ENCODE measurements around the gene TUT1. TPM values are rescaled to one million over a fixed set of nuclear protein-coding genes. Genes with fewer than 3 reads are reported as not detected.

Gene TUT1
- total RNA-seq, 1 donor from 2014 or later: 38.7 TPM

- Mint-ChIP-seq H3K9me3 (no peaks in the 10 kb centered on the region), H3K4me3 (peak overlapping the region; percentile 96), H3K36me3 (ENCODE audit: low read depth) (peaks cover 21% of the 10 kb centered on the region), H3K27ac (peak overlapping the region; percentile 97), H3K4me1 (ENCODE audit: low read depth) (peaks cover 32% of the 10 kb centered on the region), H3K27me3 (ENCODE audit: insufficient read depth) (no peaks in the 10 kb centered on the region)
- DNase-seq (ENCODE audit: low spot score): no peak
- intact Hi-C loops (cut with micrococcal nuclease): loop anchor here (1.0 to 5.0 kb wide), 6 partner anchors 10 to 140 kb away; partner anchors contain the start of genes C11orf98, CSKMT, GANAB and INTS5
Measured at GRCh38 chr11:62611705-62612365, 20.5 kb upstream of the TUT1 start.

- Mint-ChIP-seq H3K27ac (peak overlapping the region; percentile 97), H3K4me1 (ENCODE audit: low read depth) (peaks cover 32% of the 10 kb centered on the region), H3K27me3 (ENCODE audit: insufficient read depth) (no peaks in the 10 kb centered on the region), H3K4me3 (peak overlapping the region; percentile 96), H3K9me3 (no peaks in the 10 kb centered on the region), H3K36me3 (ENCODE audit: low read depth) (peaks cover 16% of the 10 kb centered on the region)
- intact Hi-C loops (cut with micrococcal nuclease): loop anchor here (5.0 kb wide), 1 partner anchor 141 kb away; the partner anchor contains the start of gene ZBTB3
- DNase-seq (ENCODE audit: low spot score): no peak
Measured at GRCh38 chr11:62610814-62611704, 19.7 kb upstream of the TUT1 start.

- no peaks in the 10 kb centered on the region for H3K9me3 Mint-ChIP-seq
- H3K27ac Mint-ChIP-seq: peak overlapping the region; percentile 88
- DNase-seq (ENCODE audit: low spot score): no peak
- intact Hi-C loops (cut with micrococcal nuclease): loop anchor here (5.0 kb wide), 1 partner anchor 142 kb away; the partner anchor contains the start of gene ZBTB3
- peaks cover 32% of the 10 kb centered on the region for H3K4me1 Mint-ChIP-seq (ENCODE audit: low read depth)
- H3K27me3 Mint-ChIP-seq (ENCODE audit: insufficient read depth): no peaks in the 10 kb centered on the region
- H3K36me3 Mint-ChIP-seq (ENCODE audit: low read depth): peaks cover 16% of the 10 kb centered on the region
- peak overlapping the region; percentile 96 for H3K4me3 Mint-ChIP-seq
Measured at GRCh38 chr11:62610403-62610802, 19.1 kb upstream of the TUT1 start.

DNA sequence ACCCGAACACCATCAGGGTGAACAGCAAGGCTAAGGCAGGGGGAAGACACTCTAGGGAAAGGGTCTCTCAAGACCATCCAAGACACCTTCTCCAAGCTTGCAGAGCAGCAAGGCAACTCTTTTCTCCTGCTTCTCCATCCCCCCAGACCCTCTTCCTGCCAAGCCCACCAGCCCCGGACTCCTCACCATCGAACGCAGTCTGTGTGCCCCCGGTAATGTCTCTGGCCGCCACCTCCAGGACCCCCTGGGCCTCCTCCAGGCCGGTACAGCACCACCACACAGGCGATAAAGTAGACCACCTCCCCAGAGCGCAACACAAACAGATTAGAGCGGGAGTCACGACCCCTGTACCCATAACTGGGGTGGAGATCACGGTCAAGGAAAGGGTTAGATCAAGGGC lies 17.5 kb upstream of the TUT1 start:
- peak overlapping the region; percentile 32 for H3K4me3 Mint-ChIP-seq
- intact Hi-C loops (cut with micrococcal nuclease): no loop called here
- peaks cover 24% of the 10 kb centered on the region for H3K36me3 Mint-ChIP-seq (ENCODE audit: low read depth)
- peaks cover 26% of the 10 kb centered on the region for H3K4me1 Mint-ChIP-seq (ENCODE audit: low read depth)
- DNase-seq (ENCODE audit: low spot score): no peak
- no peaks in the 10 kb centered on the region for H3K9me3 Mint-ChIP-seq
- H3K27ac Mint-ChIP-seq: peak overlapping the region; percentile 1
- H3K27me3 Mint-ChIP-seq (ENCODE audit: insufficient read depth): no peaks in the 10 kb centered on the region

GRCh38 chr11:62607714-62608113 lies 16.4 kb upstream of the TUT1 start:
- Mint-ChIP-seq H3K4me3 (no peak overlapping the region), H3K4me1 (ENCODE audit: low read depth) (peaks cover 34% of the 10 kb centered on the region), H3K9me3 (no peaks in the 10 kb centered on the region), H3K36me3 (ENCODE audit: low read depth) (peaks cover 34% of the 10 kb centered on the region), H3K27me3 (ENCODE audit: insufficient read depth) (no peaks in the 10 kb centered on the region), H3K27ac (no peak overlapping the region)
- intact Hi-C loops (cut with micrococcal nuclease): no loop called here
- no peak for DNase-seq (ENCODE audit: low spot score)

DNA sequence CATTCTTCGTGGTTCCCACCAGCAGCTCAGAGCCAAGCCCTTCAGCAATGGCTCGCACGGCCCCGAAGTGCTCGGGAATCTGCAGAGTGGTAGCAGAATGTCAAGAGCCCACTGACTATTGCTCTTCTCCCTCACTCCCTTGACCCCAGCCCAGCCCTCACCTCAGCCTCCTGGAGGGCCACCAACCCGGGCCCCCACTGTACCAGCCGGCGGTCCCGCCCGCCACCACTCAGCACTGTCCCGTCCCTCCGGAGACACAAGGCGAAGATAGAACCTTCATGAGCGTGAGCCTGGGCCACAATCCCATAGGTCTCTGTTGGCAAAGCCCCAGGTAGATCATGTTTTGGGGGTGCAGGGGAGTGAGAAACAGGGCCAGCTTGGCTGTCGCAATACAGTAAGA lies 14.6 kb upstream of the TUT1 start:
- Mint-ChIP-seq H3K9me3 (no peaks in the 10 kb centered on the region), H3K27ac (no peak overlapping the region), H3K36me3 (ENCODE audit: low read depth) (peaks cover 40% of the 10 kb centered on the region), H3K27me3 (ENCODE audit: insufficient read depth) (no peaks in the 10 kb centered on the region), H3K4me3 (no peak overlapping the region), H3K4me1 (ENCODE audit: low read depth) (peaks cover 39% of the 10 kb centered on the region)
- DNase-seq (ENCODE audit: low spot score): no peak
- intact Hi-C loops (cut with micrococcal nuclease): no loop called here

- H3K9me3 Mint-ChIP-seq: no peaks in the 10 kb centered on the region
- H3K4me1 Mint-ChIP-seq (ENCODE audit: low read depth): peaks cover 37% of the 10 kb centered on the region
- no peak overlapping the region for H3K27ac Mint-ChIP-seq
Measured at GRCh38 chr11:62605467-62605866, 14.1 kb upstream of the TUT1 start.

GRCh38 chr11:62604460-62605120 lies 13.3 kb upstream of the TUT1 start:
- H3K4me3 Mint-ChIP-seq: no peak overlapping the region
- H3K9me3 Mint-ChIP-seq: no peaks in the 10 kb centered on the region
- H3K27ac Mint-ChIP-seq: no peak overlapping the region
- intact Hi-C loops (cut with micrococcal nuclease): no loop called here
- peaks cover 47% of the 10 kb centered on the region for H3K36me3 Mint-ChIP-seq (ENCODE audit: low read depth)
- H3K27me3 Mint-ChIP-seq (ENCODE audit: insufficient read depth): no peaks in the 10 kb centered on the region
- peaks cover 37% of the 10 kb centered on the region for H3K4me1 Mint-ChIP-seq (ENCODE audit: low read depth)
- no peak for DNase-seq (ENCODE audit: low spot score)

More at GRCh38 chr11:62605467-62605866, 14.1 kb upstream of the TUT1 start:
- intact Hi-C loops (cut with micrococcal nuclease): no loop called here
- Mint-ChIP-seq H3K4me3 (no peak overlapping the region), H3K27me3 (ENCODE audit: insufficient read depth) (no peaks in the 10 kb centered on the region), H3K36me3 (ENCODE audit: low read depth) (peaks cover 44% of the 10 kb centered on the region)
- no peak for DNase-seq (ENCODE audit: low spot score)

GRCh38 chr11:62603776-62604299 lies 12.5 kb upstream of the TUT1 start:
- peaks cover 54% of the 10 kb centered on the region for H3K36me3 Mint-ChIP-seq (ENCODE audit: low read depth)

DNA sequence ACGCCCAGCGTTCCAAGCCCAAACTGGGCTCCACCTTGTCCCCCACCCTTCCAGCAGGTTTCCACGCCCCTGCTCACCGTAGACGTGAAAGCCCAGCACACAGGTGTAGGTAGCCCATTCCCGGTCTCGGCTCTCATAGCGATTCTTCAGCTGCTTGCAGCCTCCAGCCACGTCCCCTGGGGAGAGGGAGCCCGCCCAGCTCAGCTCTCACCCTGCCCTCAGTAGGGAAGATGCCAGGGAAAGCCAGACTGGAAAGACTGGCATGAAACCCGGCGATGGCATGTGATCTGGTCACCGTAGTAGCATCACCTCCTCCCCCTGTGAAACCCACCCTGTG lies 11.7 kb upstream of the TUT1 start:
- Mint-ChIP-seq H3K27ac (peak overlapping the region; percentile 57), H3K36me3 (ENCODE audit: low read depth) (peaks cover 59% of the 10 kb centered on the region)

More at GRCh38 chr11:62603776-62604299, 12.5 kb upstream of the TUT1 start:
- H3K27me3 Mint-ChIP-seq (ENCODE audit: insufficient read depth): no peaks in the 10 kb centered on the region
- H3K27ac Mint-ChIP-seq: peak overlapping the region; percentile 57
- no peak for DNase-seq (ENCODE audit: low spot score)
- peak overlapping the region; percentile 67 for H3K4me3 Mint-ChIP-seq
- intact Hi-C loops (cut with micrococcal nuclease): no loop called here
- no peaks in the 10 kb centered on the region for H3K9me3 Mint-ChIP-seq
- peaks cover 40% of the 10 kb centered on the region for H3K4me1 Mint-ChIP-seq (ENCODE audit: low read depth)

DNA sequence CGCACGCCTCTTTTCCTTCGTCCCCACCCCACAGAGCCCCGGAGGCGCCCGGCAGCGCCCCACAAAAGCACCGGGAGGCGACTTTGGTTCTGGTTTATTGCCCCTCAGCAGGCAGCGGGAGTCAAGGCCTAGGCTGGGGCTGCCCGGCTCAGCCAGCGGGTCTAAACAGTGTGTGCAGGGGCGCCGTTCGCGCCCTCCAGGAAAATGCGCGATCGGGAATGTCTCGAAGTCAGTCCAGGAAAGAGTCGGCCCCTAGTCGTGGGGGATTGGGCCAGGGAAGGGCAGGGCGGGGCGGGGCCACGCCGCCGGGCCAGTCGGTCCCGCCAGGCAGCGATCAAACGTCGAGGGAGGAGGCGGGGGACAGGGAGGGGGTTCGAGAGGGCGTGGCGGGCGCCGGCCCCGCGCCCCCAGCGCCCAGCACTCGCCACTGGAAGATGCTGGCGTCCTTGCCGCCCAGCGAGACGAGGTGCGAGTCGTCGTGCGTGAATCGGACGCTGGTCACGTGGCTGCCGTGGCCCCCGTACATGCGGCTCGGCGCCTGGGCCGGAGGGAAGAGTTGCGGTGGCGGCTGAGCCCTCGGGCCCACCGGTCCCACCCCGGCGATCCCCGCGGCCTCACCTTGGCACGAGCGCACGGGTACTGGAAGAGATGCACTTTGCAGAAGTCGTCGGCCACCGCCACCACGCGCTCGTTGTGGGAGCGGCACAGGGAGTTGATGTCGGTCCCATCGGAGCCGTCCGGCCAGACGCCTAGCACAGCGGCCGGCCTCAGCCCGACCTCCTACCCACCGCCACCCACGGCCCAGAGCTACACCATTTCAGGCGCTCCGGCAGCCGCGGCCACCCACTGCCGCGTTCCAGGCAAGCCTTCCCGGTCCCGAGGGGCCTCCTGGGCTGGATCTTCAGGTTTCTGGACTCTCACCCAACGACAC lies 11.1 kb upstream of the TUT1 start:
- no peaks in the 10 kb centered on the region for H3K9me3 Mint-ChIP-seq
- H3K4me3 Mint-ChIP-seq: peak overlapping the region; percentile 95
- no peaks in the 10 kb centered on the region for H3K27me3 Mint-ChIP-seq (ENCODE audit: insufficient read depth)
- peak overlapping the region; percentile 92 for H3K27ac Mint-ChIP-seq
- DNase-seq (ENCODE audit: low spot score): no peak
- peaks cover 54% of the 10 kb centered on the region for H3K4me1 Mint-ChIP-seq (ENCODE audit: low read depth)
- intact Hi-C loops (cut with micrococcal nuclease): no loop called here
- H3K36me3 Mint-ChIP-seq (ENCODE audit: low read depth): peaks cover 60% of the 10 kb centered on the region

More for the DNA sequence above, 11.7 kb upstream of the TUT1 start:
- H3K27me3 Mint-ChIP-seq (ENCODE audit: insufficient read depth): no peaks in the 10 kb centered on the region
- DNase-seq (ENCODE audit: low spot score): no peak
- peak overlapping the region; percentile 67 for H3K4me3 Mint-ChIP-seq
- no peaks in the 10 kb centered on the region for H3K9me3 Mint-ChIP-seq
- intact Hi-C loops (cut with micrococcal nuclease): no loop called here
- peaks cover 48% of the 10 kb centered on the region for H3K4me1 Mint-ChIP-seq (ENCODE audit: low read depth)
